ENCODE results near the gene TFF3.

DNA sequence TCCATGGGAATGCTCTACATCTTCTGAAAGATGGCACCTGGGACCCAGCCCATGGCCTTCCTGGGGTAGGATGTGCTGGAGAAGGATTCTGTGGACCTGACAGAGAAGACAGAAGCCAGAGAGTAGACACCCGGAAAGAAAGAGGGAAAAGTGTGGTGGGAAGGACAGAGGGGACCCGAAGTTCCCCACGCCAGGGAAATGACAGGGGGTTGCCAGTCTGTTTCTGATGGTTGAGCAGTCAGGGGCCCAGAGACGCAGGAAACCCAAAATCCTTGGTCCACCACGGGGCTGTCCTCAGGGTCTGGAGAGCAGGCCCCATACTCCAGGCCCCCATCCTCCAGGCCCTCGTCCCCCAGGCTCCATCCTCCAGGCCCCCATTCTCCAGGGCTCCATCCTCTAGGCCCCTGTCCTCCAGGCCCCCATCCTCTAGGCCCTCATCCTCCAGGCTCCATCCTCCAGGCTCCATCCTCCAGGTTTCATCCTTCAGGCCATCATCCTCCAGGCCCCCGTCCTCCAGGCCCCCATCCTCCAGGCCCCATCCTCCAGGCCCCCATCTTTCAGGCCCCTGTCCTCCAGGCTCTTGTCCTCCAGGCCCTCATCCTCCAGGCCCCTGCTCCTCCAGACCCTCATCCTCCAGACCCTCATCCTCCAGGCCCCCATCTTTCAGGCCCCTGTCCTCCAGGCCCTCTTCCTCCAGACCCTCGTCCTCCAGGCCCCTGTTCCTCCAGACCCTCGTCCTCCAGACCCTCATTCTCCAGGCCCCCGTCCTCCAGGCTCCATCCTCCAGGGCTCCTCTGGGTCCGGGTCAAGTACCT is 36.6 kb upstream of the TFF3 start:
- TF ChIP-seq, protein P1, sequence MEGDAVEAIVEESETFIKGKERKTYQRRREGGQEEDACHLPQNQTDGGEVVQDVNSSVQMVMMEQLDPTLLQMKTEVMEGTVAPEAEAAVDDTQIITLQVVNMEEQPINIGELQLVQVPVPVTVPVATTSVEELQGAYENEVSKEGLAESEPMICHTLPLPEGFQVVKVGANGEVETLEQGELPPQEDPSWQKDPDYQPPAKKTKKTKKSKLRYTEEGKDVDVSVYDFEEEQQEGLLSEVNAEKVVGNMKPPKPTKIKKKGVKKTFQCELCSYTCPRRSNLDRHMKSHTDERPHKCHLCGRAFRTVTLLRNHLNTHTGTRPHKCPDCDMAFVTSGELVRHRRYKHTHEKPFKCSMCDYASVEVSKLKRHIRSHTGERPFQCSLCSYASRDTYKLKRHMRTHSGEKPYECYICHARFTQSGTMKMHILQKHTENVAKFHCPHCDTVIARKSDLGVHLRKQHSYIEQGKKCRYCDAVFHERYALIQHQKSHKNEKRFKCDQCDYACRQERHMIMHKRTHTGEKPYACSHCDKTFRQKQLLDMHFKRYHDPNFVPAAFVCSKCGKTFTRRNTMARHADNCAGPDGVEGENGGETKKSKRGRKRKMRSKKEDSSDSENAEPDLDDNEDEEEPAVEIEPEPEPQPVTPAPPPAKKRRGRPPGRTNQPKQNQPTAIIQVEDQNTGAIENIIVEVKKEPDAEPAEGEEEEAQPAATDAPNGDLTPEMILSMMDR (IDR thresholded peaks at IDR 0.05 in 4 of 5, conservative IDR thresholded peaks at IDR 0.05 in 1 of 5), result no peak
- no peak for TF ChIP-seq POLR2A (IDR thresholded peaks at IDR 0.05)
